B cell (primary cell): Measurements from ENCODE around the gene MBNL1. TPM values are rescaled to one million over a fixed set of nuclear protein-coding genes. Genes with fewer than 3 reads are reported as not detected.

Experiments
- ATAC-seq: fragments of 200-7000 bp; cut with Tn5 transposase; one replicate; pipeline ENCODE4 v1.10.0; 2021; ENCODE audit warnings: low read depth, mild to moderate bottlenecking, moderate number of reproducible peaks, moderate library complexity
- CTCF ChIA-PET: fragments of 350-600 bp; sonication (Branson Sonifier 250); formaldehyde crosslinking; loops from one replicate; lab custom pipeline; 2021; ENCODE audit warnings: antibody characterized with exemption, inconsistent platforms; lab: Charles Lee
- POLR2A ChIA-PET: fragments of 350-600 bp; sonication (Branson Sonifier 250); formaldehyde crosslinking; loops from one replicate; lab custom pipeline; 2021; ENCODE audit warnings: antibody characterized with exemption; lab: Charles Lee
- DNase-seq: peaks from one replicate; pipeline ENCODE4 v3.0.0; 2013
- H2AFZ ChIP-seq: 2 replicates; pipeline ENCODE4 v1.6.1; 2012; ENCODE audit warnings: mild to moderate bottlenecking, low read depth, low read length; ENCODE audit not compliant: insufficient read depth, poor library complexity, severe bottlenecking
- H3K27ac ChIP-seq, 2 donors: 1 replicate in 1 of 2; 2 replicates in 1 of 2; pipeline ENCODE4 v1.5.1; 2012 to 2013; ENCODE audit warnings: low read length in 2 of 2, mild to moderate bottlenecking in 2 of 2, moderate library complexity in 1 of 2
- H3K27me3 ChIP-seq, 4 experiments: fragments of 200-600 bp in 1 of 4; sonication (generic) in 1 of 4; replicated peaks in 1 of 4; 1 replicate in 2 of 4; 2 replicates in 2 of 4; pipeline versions ENCODE4 v1.6.1 to v1.7.0; 2013 to 2016; ENCODE audit warnings: low read length in 3 of 4, mild to moderate bottlenecking in 2 of 4, mixed read lengths in 1 of 4, moderate library complexity in 1 of 4; ENCODE audit not compliant: insufficient read depth in 4 of 4, control insufficient read depth in 3 of 4; ENCODE audit errors: control extremely low read depth in 1 of 4
- H3K36me3 ChIP-seq, 2 experiments: replicated peaks in 1 of 2; 1 replicate in 1 of 2; 2 replicates in 1 of 2; pipeline versions ENCODE4 v1.6.1 to v1.7.1; 2013; ENCODE audit warnings: low read length in 1 of 2; ENCODE audit not compliant: insufficient read depth in 2 of 2, control insufficient read depth in 1 of 2; ENCODE audit errors: control extremely low read depth in 1 of 2, extremely low read depth in 1 of 2
- H3K4me1 ChIP-seq, 2 donors: fragments of 200-600 bp in 1 of 2; sonication (generic) in 1 of 2; 1 replicate in 1 of 2; 2 replicates in 1 of 2; pipeline versions ENCODE4 v1.5.1 to v1.6.1; 2013 to 2017; ENCODE audit warnings: low read length in 2 of 2; ENCODE audit not compliant: control insufficient read depth in 2 of 2, insufficient read depth in 2 of 2
- H3K4me2 ChIP-seq: replicated peaks from 2 replicates; pipeline ENCODE3; 2012; ENCODE audit warnings: mild to moderate bottlenecking, low read depth, low read length; ENCODE audit not compliant: poor library complexity, severe bottlenecking
- H3K4me3 ChIP-seq, 5 experiments: fragments of 200-600 bp in 1 of 5; sonication (generic) in 1 of 5; 1 replicate in 3 of 5; 2 replicates in 2 of 5; pipeline versions ENCODE4 v1.5.1 to v1.7.0; 2011 to 2016; ENCODE audit warnings: low read length in 4 of 5, mild to moderate bottlenecking in 4 of 5, low read depth in 2 of 5, control low read depth in 1 of 5, moderate library complexity in 1 of 5; ENCODE audit not compliant: insufficient read depth in 1 of 5; ENCODE audit errors: control extremely low read depth in 1 of 5, extremely low read depth in 1 of 5
- H3K79me2 ChIP-seq: fragments of 200-600 bp; sonication (generic); one replicate; pipeline ENCODE4 v1.6.0; 2016; ENCODE audit warnings: low read length; ENCODE audit not compliant: control insufficient read depth, insufficient read depth
- H3K9ac ChIP-seq: fragments of 200-600 bp; sonication (generic); 2 replicates; pipeline ENCODE4 v1.6.1; 2017; ENCODE audit warnings: mild to moderate bottlenecking, low read length, moderate library complexity
- H3K9me3 ChIP-seq, 3 donors: one replicate each; pipeline versions ENCODE4 v1.6.1 to v1.7.1; 2013; ENCODE audit warnings: low read length in 2 of 3; ENCODE audit not compliant: control insufficient read depth in 2 of 3, insufficient read depth in 1 of 3; ENCODE audit errors: control extremely low read depth in 1 of 3
- H4K20me1 ChIP-seq: 2 replicates; pipeline ENCODE4 v1.6.0; 2012; ENCODE audit warnings: mild to moderate bottlenecking, low read length; ENCODE audit not compliant: insufficient read depth, control insufficient read depth, poor library complexity, severe bottlenecking
- H3K27ac Mint-ChIP-seq: one replicate; pipeline ENCODE4 v1.8.0; 2021; ENCODE audit warnings: mixed read lengths
- H3K27me3 Mint-ChIP-seq: one replicate; pipeline ENCODE4 v1.8.0; 2021; ENCODE audit warnings: mixed read lengths
- H3K4me1 Mint-ChIP-seq: one replicate; pipeline ENCODE4 v1.8.0; 2021; ENCODE audit warnings: mixed read lengths
- H3K4me3 Mint-ChIP-seq: one replicate; pipeline ENCODE4 v1.8.0; 2021; ENCODE audit warnings: mixed read lengths
- H3K9me3 Mint-ChIP-seq: one replicate; pipeline ENCODE4 v1.8.0; 2022; ENCODE audit warnings: mixed read lengths; ENCODE audit not compliant: insufficient read depth
- CTCF ChIP-seq: fragments of 200-600 bp; IDR thresholded peaks from one replicate; pipeline ENCODE4 v1.8.0; 2022; ENCODE audit warnings: antibody characterized with exemption, mild to moderate bottlenecking
- EZH2 ChIP-seq: IDR thresholded peaks from 2 replicates; pipeline ENCODE4 v1.6.1; 2012; ENCODE audit warnings: borderline replicate concordance, low read depth, mild to moderate bottlenecking, moderate library complexity, low read length; ENCODE audit not compliant: insufficient read depth, poor library complexity, severe bottlenecking
- WGBS: methylation state at CpG from one replicate; pipeline ENCODE4 v1.1.5; 2013; ENCODE audit warnings: missing lambda C conversion rate; ENCODE audit not compliant: insufficient coverage; 5-methylcytosine and 5-hydroxymethylcytosine counted together
- intact Hi-C: fragments of 100-400 bp; cut with micrococcal nuclease; formaldehyde crosslinking; loops from one replicate; pipeline ENCODE4 v1.10.0; 2022
- polyA plus RNA-seq: library from polyadenylated mRNA; depleted of rRNA; stranded (reverse); fragments of >200 nt; gene quantifications from 2 replicates; pipeline ENCODE4 v1.2.3, GENCODE V29; 2012
- total RNA-seq, 2 donors: library from RNA; stranded (reverse); fragments of 120-200 nt in 1 of 2; gene quantifications; 1 replicate in 1 of 2; 2 replicates in 1 of 2; pipeline versions ENCODE4 v1.2.3 to v1.2.4, GENCODE V29; 2013 to 2022

Gene MBNL1
- total and polyA plus RNA-seq, 2 donors (not counting 1 experiment from before 2014, with no cell fraction given): 195 to 505 TPM

GRCh38 chr3:152319831-152320617 is 51.3 kb downstream of the MBNL1 start:
- no peak for DNase-seq

More at GRCh38 chr3:152319831-152320617, 51.3 kb downstream of the MBNL1 start:
- Histone ChIP-seq H3K4me3 (no peak overlapping the region), H3K4me2 (peak overlapping the region; percentile 13), H2AFZ (no peak overlapping the region), H3K79me2 (peaks cover 99% of the 10 kb centered on the region), H3K4me1 (peaks cover 32 to 58% of the 10 kb centered on the region in 2 donors), H3K9me3 (no peaks in the 10 kb centered on the region), H3K9ac (no peak overlapping the region), H3K27ac (peak overlapping the region in 1 of 2 donors; percentile 11), H3K27me3 (no peaks in the 10 kb centered on the region), H3K36me3 (peaks cover 4 to 20% of the 10 kb centered on the region in 2 experiments), H4K20me1 (peaks cover 28% of the 10 kb centered on the region)
- no peak for TF ChIP-seq EZH2
- TF ChIP-seq CTCF: no peak
- no peaks in the 10 kb centered on the region for H3K27me3 Mint-ChIP-seq
- H3K4me1 Mint-ChIP-seq: peaks cover 72% of the 10 kb centered on the region
- CTCF ChIA-PET: interaction anchor here (1.3 to 4.3 kb wide), 2 partner anchors 14 to 137 kb away, joined by 3 to 17 read pairs; no protein-coding TSS in a partner anchor
- no peak overlapping the region for H3K27ac Mint-ChIP-seq
- WGBS: no CpG with 5 or more reads among the region's 3 CpGs
- intact Hi-C loops: loop anchor here (2.0 to 5.0 kb wide), 2 partner anchors 13 to 38 kb away; no protein-coding TSS in a partner anchor
- no peak overlapping the region for H3K4me3 Mint-ChIP-seq
- H3K9me3 Mint-ChIP-seq: no peaks in the 10 kb centered on the region
- ATAC-seq: no peak
- POLR2A ChIA-PET: no interaction called here
